Spleen (tissue), 11 donors: ENCODE results near the gene CCSER2. TPM values are rescaled to one million over a fixed set of nuclear protein-coding genes. Genes with fewer than 3 reads are reported as not detected.

ENCODE experiments used
- DNase-seq: peaks from one replicate; pipeline ENCODE4 v3.0.0-alpha.2; 2020
- H3K27ac ChIP-seq, 8 donors: fragments of 200-600 bp; sonication (generic) in 7 of 8; 1 replicate in 4 of 8; 2 replicates in 4 of 8; pipeline versions ENCODE4 v1.5.0 to v1.8.0; 2016 to 2021; ENCODE audit warnings: inconsistent platforms in 4 of 8, mild to moderate bottlenecking in 4 of 8, moderate library complexity in 1 of 8
- H3K27me3 ChIP-seq, 7 donors: fragments of 200-600 bp; sonication (generic) in 6 of 7; replicated peaks in 1 of 7; 1 replicate in 4 of 7; 2 replicates in 3 of 7; pipeline versions ENCODE4 v1.5.0 to v1.8.0; 2016 to 2021; ENCODE audit warnings: inconsistent platforms in 3 of 7, mild to moderate bottlenecking in 1 of 7
- H3K36me3 ChIP-seq, 6 donors: fragments of 200-600 bp; sonication (generic) in 5 of 6; 1 replicate in 4 of 6; 2 replicates in 2 of 6; pipeline versions ENCODE4 v1.5.0 to v1.8.0; 2016 to 2021; ENCODE audit warnings: inconsistent platforms in 2 of 6
- H3K4me1 ChIP-seq, 6 donors: fragments of 200-600 bp; sonication (generic) in 5 of 6; 1 replicate in 3 of 6; 2 replicates in 3 of 6; pipeline versions ENCODE4 v1.5.0 to v1.8.0; 2016 to 2021; ENCODE audit warnings: inconsistent platforms in 3 of 6
- H3K4me3 ChIP-seq, 8 donors: fragments of 200-600 bp; sonication (generic) in 7 of 8; 1 replicate in 4 of 8; 2 replicates in 4 of 8; pipeline versions ENCODE4 v1.5.0 to v1.8.0; 2016 to 2021; ENCODE audit warnings: inconsistent platforms in 4 of 8, mild to moderate bottlenecking in 4 of 8, moderate library complexity in 2 of 8
- H3K9me3 ChIP-seq, 8 donors: fragments of 200-600 bp; sonication (generic) in 7 of 8; 1 replicate in 4 of 8; 2 replicates in 4 of 8; pipeline versions ENCODE4 v1.5.0 to v1.8.0; 2016 to 2021; ENCODE audit warnings: inconsistent platforms in 4 of 8
- CTCF ChIP-seq, 11 experiments: fragments of 200-600 bp in 7 of 11; fragments of 450-650 bp in 4 of 11; sonication (generic) in 4 of 11; IDR thresholded peaks in 8 of 11; conservative IDR thresholded peaks in 3 of 11; 1 replicate in 7 of 11; 2 replicates in 4 of 11; pipeline versions ENCODE4 v1.4.0 to v1.8.0; 2016 to 2021; ENCODE audit warnings: antibody characterized with exemption in 11 of 11, inconsistent platforms in 4 of 11, mild to moderate bottlenecking in 1 of 11
- POLR2A ChIP-seq, 3 donors: fragments of 450-650 bp; IDR thresholded peaks; one replicate each; pipeline ENCODE4 v1.5.1; 2017; ENCODE audit warnings: antibody characterized with exemption in 3 of 3, mild to moderate bottlenecking in 1 of 3
- POLR2AphosphoS5 ChIP-seq, 3 donors: sonication (generic); formaldehyde crosslinking; IDR thresholded peaks; one replicate each; pipeline ENCODE4 v1.5.1; 2017; ENCODE audit warnings: antibody characterized with exemption in 3 of 3
- WGBS, 5 donors: extraction: QIAGEN DNeasy Blood & Tissue Kit in 3 of 5; methylation state at CpG; one replicate each; pipeline versions ENCODE4 v1.1.5 to v1.1.7; 2013 to 2018; 5-methylcytosine and 5-hydroxymethylcytosine counted together
- intact Hi-C: fragments of 100-400 bp; cut with DNase I; formaldehyde crosslinking; loops from one replicate; pipeline ENCODE4 v1.15.0; 2023; ENCODE audit warnings: low total_unique reads
- polyA plus RNA-seq, 3 donors: library from polyadenylated mRNA; stranded (reverse); fragments of 200-250 nt; gene quantifications; one replicate each; pipeline ENCODE4 v1.2.1, GENCODE V29; 2013
- total RNA-seq, 7 donors: library from RNA; depleted of rRNA in 3 of 7; stranded (reverse); fragments of >200 nt in 3 of 7; fragmentation: NEBNext Ultra II Directional in 4 of 7; extraction: Animal tissue kit (Norgen Biotek cat#: 25700) in 4 of 7; gene quantifications; one replicate each; pipeline versions ENCODE4 v1.1.0 to v1.2.1, GENCODE V29; 2016 to 2021
- donor health status: healthy with polysubstance abuse.
- donor health status: DM: no; HTN: no; CAD: no; lungs with moderate emphysema.
- donor health status: DM: no; HTN: no; CAD: no.
- donor health status: Bipolar disorder and iron deficiency.
- donor health status: healthy.
- donor health status: DM: no; HTN: no; CAD: no.
- donor health status: DM: yes; HTN: yes; CAD: no.

CCSER2 gene
- total and polyA plus RNA-seq, 10 donors: 5.3 to 61.4 (median 45.2) TPM

GRCh38 chr10:84552478-84552877 is 224.1 kb downstream of the CCSER2 start:
- intact Hi-C loops: no loop called here
- TF ChIP-seq POLR2AphosphoS5 (IDR thresholded peaks at IDR 0.05) (no peak), CTCF (IDR thresholded peaks at IDR 0.05 in 8 of 11, conservative IDR thresholded peaks at IDR 0.05 in 3 of 11) (no peak), POLR2A (IDR thresholded peaks at IDR 0.05) (no peak)
- H3K27me3 ChIP-seq: peaks cover 0 to 28% (median 0%) of the 10 kb centered on the region in 7 donors
- H3K36me3 ChIP-seq: no peaks in the 10 kb centered on the region
- DNase-seq: no peak
- H3K27ac ChIP-seq: no peak overlapping the region
- H3K4me1 ChIP-seq: no peaks in the 10 kb centered on the region
- 82 to 93% (median 88%) methylated on average over 3 of the region's 3 CpGs for WGBS, 5 donors
- no peak overlapping the region for H3K4me3 ChIP-seq
- no peaks in the 10 kb centered on the region for H3K9me3 ChIP-seq

GRCh38 chr10:84562592-84562991 is 234.2 kb downstream of the CCSER2 start:
- TF ChIP-seq CTCF (IDR thresholded peaks at IDR 0.05 in 8 of 11, conservative IDR thresholded peaks at IDR 0.05 in 3 of 11): no peak

GRCh38 chr10:84563355-84563754 is 235.0 kb downstream of the CCSER2 start:
- Histone ChIP-seq H3K27me3 (peaks cover 0 to 52% (median 4%) of the 10 kb centered on the region in 7 donors), H3K27ac (no peak overlapping the region), H3K9me3 (no peaks in the 10 kb centered on the region), H3K36me3 (no peaks in the 10 kb centered on the region), H3K4me3 (no peak overlapping the region), H3K4me1 (no peaks in the 10 kb centered on the region)
- TF ChIP-seq CTCF (IDR thresholded peaks at IDR 0.05 in 8 of 11, conservative IDR thresholded peaks at IDR 0.05 in 3 of 11) (no peak), POLR2AphosphoS5 (IDR thresholded peaks at IDR 0.05) (no peak), POLR2A (IDR thresholded peaks at IDR 0.05) (no peak)
- intact Hi-C loops: no loop called here
- WGBS, 5 donors: 36 to 54% (median 45%) methylated on average over 5 of the region's 5 CpGs
- no peak for DNase-seq

More at GRCh38 chr10:84562592-84562991, 234.2 kb downstream of the CCSER2 start:
- Histone ChIP-seq H3K36me3 (no peaks in the 10 kb centered on the region), H3K4me1 (no peaks in the 10 kb centered on the region), H3K27ac (no peak overlapping the region), H3K4me3 (no peak overlapping the region), H3K9me3 (no peaks in the 10 kb centered on the region), H3K27me3 (peaks cover 0 to 44% (median 4%) of the 10 kb centered on the region in 7 donors)
- WGBS, 5 donors: 80 to 86% (median 85%) methylated on average over 6 of the region's 6 CpGs
- intact Hi-C loops: no loop called here
- DNase-seq: no peak

- no peak for TF ChIP-seq CTCF (IDR thresholded peaks at IDR 0.05 in 8 of 11, conservative IDR thresholded peaks at IDR 0.05 in 3 of 11)
- no peak for TF ChIP-seq POLR2A (IDR thresholded peaks at IDR 0.05)
- no peak for TF ChIP-seq POLR2AphosphoS5 (IDR thresholded peaks at IDR 0.05)
- H3K4me3 ChIP-seq: no peak overlapping the region
- peaks cover 0 to 55% (median 4%) of the 10 kb centered on the region in 7 donors for H3K27me3 ChIP-seq
- H3K4me1 ChIP-seq: no peaks in the 10 kb centered on the region
- H3K36me3 ChIP-seq: no peaks in the 10 kb centered on the region
- WGBS, 5 donors: 7 to 15% (median 13%) methylated on average over 4 of the region's 4 CpGs
- DNase-seq: no peak
- no peak overlapping the region for H3K27ac ChIP-seq
- intact Hi-C loops: no loop called here
- H3K9me3 ChIP-seq: no peaks in the 10 kb centered on the region
These were observed 235.5 kb downstream of the CCSER2 start for GRCh38 chr10:84563868-84564267.
